ENCODE results near the gene HSPB2. TPM values are rescaled to one million over a fixed set of nuclear protein-coding genes. Genes with fewer than 3 reads are reported as not detected.

The HSPB2 gene
- total RNA-seq, 1 experiment from 2014 or later, result not detected

DNA sequence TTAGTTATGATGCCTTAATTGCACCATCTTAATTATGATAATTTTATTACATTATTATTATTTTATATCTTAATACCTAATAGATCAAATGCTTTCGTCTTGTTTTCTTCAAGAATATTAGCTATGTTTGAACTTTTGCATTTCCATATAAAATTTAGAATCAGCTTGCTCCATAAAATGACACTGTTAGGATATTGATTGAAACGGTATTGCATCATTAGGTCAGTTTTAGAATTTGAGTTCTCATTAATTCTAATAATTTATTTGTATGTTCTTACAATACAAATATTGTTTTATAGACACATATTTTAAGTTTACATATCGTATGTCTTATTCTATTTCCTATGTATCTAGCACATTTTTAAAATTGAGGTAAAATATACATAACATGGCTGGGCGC, 26.5 kb upstream of the HSPB2 start:
- Histone ChIP-seq H2AFZ (ENCODE audit: low read depth, low read length, poor library complexity, severe bottlenecking) (no peak overlapping the region), H3K4me2 (ENCODE audit: low read length) (no peak overlapping the region), H3K36me3 (ENCODE audit: control insufficient read depth in 1 of 2, insufficient read depth in 2 of 2, low read length in 2 of 2) (no peaks in the 10 kb centered on the region), H3K9me2 (ENCODE audit: insufficient read depth) (peaks cover 6% of the 10 kb centered on the region; the same call in 1 of the 2 replicates), H4K20me1 (ENCODE audit: insufficient read depth) (no peaks in the 10 kb centered on the region), H3K9ac (ENCODE audit: low read length) (no peak overlapping the region), H3K4me1 (ENCODE audit: control insufficient read depth in 1 of 2, insufficient read depth in 2 of 2, low read length in 2 of 2) (no peaks in the 10 kb centered on the region), H3K27me3 (ENCODE audit: insufficient read depth, low read length) (no peaks in the 10 kb centered on the region), H3K9me3 (ENCODE audit: control insufficient read depth in 1 of 2, insufficient read depth in 1 of 2, low read depth in 1 of 2, low read length in 2 of 2) (no peaks in the 10 kb centered on the region), H3K4me3 (replicated peaks in 1 of 2; ENCODE audit: low read depth in 1 of 2, low read length in 2 of 2) (no peak overlapping the region), H3K27ac (ENCODE audit: low read depth, low read length) (no peak overlapping the region), H3K79me2 (ENCODE audit: insufficient read depth, low read length) (no peaks in the 10 kb centered on the region)
- TF ChIP-seq, protein P1, sequence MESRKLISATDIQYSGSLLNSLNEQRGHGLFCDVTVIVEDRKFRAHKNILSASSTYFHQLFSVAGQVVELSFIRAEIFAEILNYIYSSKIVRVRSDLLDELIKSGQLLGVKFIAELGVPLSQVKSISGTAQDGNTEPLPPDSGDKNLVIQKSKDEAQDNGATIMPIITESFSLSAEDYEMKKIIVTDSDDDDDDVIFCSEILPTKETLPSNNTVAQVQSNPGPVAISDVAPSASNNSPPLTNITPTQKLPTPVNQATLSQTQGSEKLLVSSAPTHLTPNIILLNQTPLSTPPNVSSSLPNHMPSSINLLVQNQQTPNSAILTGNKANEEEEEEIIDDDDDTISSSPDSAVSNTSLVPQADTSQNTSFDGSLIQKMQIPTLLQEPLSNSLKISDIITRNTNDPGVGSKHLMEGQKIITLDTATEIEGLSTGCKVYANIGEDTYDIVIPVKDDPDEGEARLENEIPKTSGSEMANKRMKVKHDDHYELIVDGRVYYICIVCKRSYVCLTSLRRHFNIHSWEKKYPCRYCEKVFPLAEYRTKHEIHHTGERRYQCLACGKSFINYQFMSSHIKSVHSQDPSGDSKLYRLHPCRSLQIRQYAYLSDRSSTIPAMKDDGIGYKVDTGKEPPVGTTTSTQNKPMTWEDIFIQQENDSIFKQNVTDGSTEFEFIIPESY (IDR thresholded peaks at IDR 0.05; ENCODE audit: extremely low read depth, insufficient replicate concordance, low read length), result no peak
- TF ChIP-seq EZH2 (IDR thresholded peaks at IDR 0.05) (no peak), POLR2AphosphoS5 (IDR thresholded peaks at IDR 0.05; ENCODE audit: low read depth, low read length) (no peak)
- RAD21 ChIA-PET (ENCODE audit: low non-redundant PET in 1 of 2, low total read pairs in 2 of 2, uncharacterized antibody in 2 of 2, unreplicated experiment in 2 of 2), result no interaction called here
- POLR2A ChIA-PET, result no interaction called here
- ATAC-seq (no peak), DNase-seq (ENCODE audit: low read depth, low spot score) (no peak)
- BruUV-seq (replicated peaks), result no TSS peak
- intact Hi-C loops (cut with micrococcal nuclease), result no loop called here
- CTCF ChIA-PET, result no interaction called here

DNA sequence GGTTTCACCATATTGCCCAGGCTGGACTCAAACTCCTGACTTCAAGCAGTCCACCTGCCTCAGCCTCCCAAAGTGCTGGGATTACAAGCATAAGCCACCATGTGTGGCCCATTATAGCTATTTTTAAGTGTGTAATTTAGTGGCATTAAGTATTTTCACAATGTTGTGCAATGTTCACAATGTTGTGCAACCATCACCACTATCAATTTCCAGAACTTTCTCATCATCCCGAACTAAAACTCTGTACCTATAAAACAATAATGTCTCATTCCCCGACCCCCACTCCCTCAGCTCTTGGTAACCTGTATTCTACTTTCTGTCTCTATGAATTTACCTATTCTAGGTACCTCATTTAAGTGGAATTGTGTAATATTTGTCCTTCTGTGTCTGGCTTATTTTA, 25.7 kb upstream of the HSPB2 start:
- no peaks in the 10 kb centered on the region for H3K27me3 ChIP-seq (ENCODE audit: insufficient read depth, low read length)
- ChIA-PET POLR2A (no interaction called here), RAD21 (ENCODE audit: low non-redundant PET in 1 of 2, low total read pairs in 2 of 2, uncharacterized antibody in 2 of 2, unreplicated experiment in 2 of 2) (no interaction called here), CTCF (no interaction called here)
- H3K4me1 ChIP-seq (ENCODE audit: control insufficient read depth in 1 of 2, insufficient read depth in 2 of 2, low read length in 2 of 2), result no peaks in the 10 kb centered on the region
- no peaks in the 10 kb centered on the region for H4K20me1 ChIP-seq (ENCODE audit: insufficient read depth)
- H3K9ac ChIP-seq (ENCODE audit: low read length), result no peak overlapping the region
- H3K9me2 ChIP-seq (ENCODE audit: insufficient read depth), result peaks cover 6% of the 10 kb centered on the region; the same call in 1 of the 2 replicates
- no peak overlapping the region for H3K4me2 ChIP-seq (ENCODE audit: low read length)
- BruUV-seq (replicated peaks), result no TSS peak
- no peak for TF ChIP-seq RAD21 (IDR thresholded peaks at IDR 0.05; ENCODE audit: low read depth)
- intact Hi-C loops (cut with micrococcal nuclease), result no loop called here
- no peaks in the 10 kb centered on the region for H3K79me2 ChIP-seq (ENCODE audit: insufficient read depth, low read length)
- H3K4me3 ChIP-seq (replicated peaks in 1 of 2; ENCODE audit: low read depth in 1 of 2, low read length in 2 of 2), result no peak overlapping the region
- no peak overlapping the region for H3K27ac ChIP-seq (ENCODE audit: low read depth, low read length)
- DNase-seq (ENCODE audit: low read depth, low spot score), result no peak
- no peak overlapping the region for H2AFZ ChIP-seq (ENCODE audit: low read depth, low read length, poor library complexity, severe bottlenecking)
- H3K36me3 ChIP-seq (ENCODE audit: control insufficient read depth in 1 of 2, insufficient read depth in 2 of 2, low read length in 2 of 2), result no peaks in the 10 kb centered on the region
- no peaks in the 10 kb centered on the region for H3K9me3 ChIP-seq (ENCODE audit: control insufficient read depth in 1 of 2, insufficient read depth in 1 of 2, low read depth in 1 of 2, low read length in 2 of 2)
- ATAC-seq, result no peak
